Activated T-helper 1 cell treated with anti-CD3 and anti-CD28 coated beads, Interleukin-2, amount 50 U/mL, for 16 hours (primary cell): ENCODE measurements around the gene BCAN.
"Not testable (repeated sequence)": the region's sequence is repeated elsewhere in the genome, so short reads cannot be mapped to it uniquely, and the experiment has no call there.

Source experiments
- DNase-seq, 2 donors: peaks; one replicate each; pipeline ENCODE4 v3.0.0-alpha.2; 2020; ENCODE audit warnings: low read depth in 1 of 2, low spot score in 1 of 2

BCAN gene

DNA sequence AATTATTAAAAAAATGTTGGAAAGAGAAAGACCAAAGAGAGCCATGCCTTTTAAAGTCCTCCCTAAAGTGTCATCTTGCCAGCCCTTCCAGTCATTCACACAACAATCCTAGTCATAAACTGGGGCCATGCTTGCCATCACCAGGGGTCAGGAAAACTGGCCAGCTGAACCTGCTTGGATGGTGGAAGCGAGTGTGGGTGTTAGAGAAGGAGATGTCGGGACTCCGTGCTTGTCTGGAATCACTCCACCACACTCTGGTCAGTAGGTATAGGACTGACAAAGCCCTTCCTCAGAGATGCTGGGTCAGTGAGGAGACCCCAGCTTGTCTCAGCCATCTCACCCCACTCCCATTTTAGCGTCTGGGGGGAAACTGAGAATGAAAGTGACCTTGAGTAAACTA, 26.0 kb upstream of the BCAN start:
- no peak for DNase-seq

DNA sequence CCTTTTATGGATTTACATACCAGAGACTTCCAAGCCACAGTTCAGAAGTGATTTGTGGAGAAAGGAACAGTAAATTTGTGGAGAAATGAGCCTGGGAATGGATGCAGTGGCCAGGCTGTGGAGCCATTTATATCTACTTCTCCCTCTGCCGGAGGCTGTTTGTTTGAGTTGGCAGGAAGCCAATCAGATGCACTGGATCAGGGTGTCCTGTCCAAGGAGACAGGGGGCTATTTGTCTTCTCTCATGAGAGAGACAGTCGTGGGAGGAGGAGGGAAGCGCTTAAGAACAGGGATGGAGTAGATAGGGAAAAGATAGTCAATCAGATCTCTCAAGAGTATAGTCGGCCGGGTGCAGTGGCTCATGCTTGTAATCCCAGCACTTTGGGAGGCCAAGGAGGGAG, 25.5 kb upstream of the BCAN start:
- DNase-seq = no peak

GRCh38 chr1:156618853-156619581, 22.9 kb upstream of the BCAN start, which contains the start of gene HAPLN2:
Gene HAPLN2, plus strand, starts transcription at chr1:156619415. Its CDS starts 4,076 bp downstream, at chr1:156623491.
- DNase-seq = no peak

- DNase-seq = no peak
These were observed 22.3 kb upstream of the BCAN start for GRCh38 chr1:156619582-156619955.

- DNase-seq = no peak
These were observed 19.2 kb upstream of the BCAN start for GRCh38 chr1:156622581-156623297.

- no peak for DNase-seq
These were observed 17.7 kb upstream of the BCAN start for GRCh38 chr1:156623946-156624813.

DNA sequence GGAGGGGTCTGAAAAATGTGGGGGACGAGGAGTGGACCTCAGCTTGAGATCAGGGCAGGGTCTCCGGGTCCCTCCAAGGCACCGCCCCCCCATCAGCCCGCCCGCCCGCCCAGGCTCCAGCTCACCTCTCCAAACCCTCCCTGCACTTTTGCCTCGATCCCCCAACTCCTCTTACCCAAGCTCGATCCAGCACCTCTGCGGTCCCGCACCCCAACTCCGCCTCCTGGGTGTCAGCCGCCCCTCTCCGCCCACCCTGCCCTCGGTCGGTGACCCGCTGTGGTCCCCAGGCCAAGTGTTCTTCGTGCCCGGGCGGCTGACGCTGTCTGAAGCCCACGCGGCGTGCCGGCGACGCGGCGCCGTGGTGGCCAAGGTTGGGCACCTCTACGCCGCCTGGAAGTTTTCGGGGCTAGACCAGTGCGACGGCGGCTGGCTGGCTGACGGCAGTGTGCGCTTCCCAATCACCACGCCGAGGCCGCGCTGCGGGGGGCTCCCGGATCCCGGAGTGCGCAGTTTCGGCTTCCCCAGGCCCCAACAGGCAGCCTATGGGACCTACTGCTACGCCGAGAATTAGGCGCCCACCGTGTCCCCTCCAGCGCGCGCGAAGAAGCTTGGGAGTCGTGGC, 17.0 kb upstream of the BCAN start:
- no peak for DNase-seq

DNA sequence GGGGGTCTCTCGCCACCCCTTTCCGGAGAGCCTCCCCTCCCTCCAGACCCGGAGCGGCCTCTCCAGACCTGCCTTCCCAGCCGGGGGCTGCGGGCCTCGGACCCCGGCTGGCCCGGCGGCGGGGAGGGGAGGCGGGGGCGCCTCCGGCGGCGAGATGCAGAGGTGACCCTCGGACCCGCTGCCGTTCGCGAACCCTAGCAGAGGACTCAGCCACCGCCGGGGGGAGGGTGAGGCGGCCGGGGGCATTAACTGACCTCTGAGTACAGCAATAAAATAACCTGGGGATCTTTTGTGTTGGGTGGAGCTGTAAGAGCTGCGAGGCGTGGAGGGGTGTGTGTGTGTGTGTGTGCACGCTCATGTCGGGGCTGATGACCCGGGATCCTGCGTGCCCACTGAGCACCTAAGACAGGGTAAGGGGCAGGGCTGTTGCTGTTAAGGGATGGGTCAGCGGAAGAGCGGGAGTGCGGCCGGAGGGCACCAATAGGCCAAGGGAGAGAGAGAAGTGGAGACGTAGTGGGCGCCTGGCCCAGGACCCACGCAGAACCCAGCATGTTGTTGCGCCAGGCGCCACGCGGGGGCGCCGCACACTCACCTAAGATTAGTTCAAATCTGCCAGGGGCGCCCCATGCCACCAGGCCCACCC, 16.4 kb upstream of the BCAN start:
- peak; percentile 45 to 46 for DNase-seq

- no peak for DNase-seq
These were observed 15.9 kb upstream of the BCAN start for GRCh38 chr1:156626079-156626438.

DNA sequence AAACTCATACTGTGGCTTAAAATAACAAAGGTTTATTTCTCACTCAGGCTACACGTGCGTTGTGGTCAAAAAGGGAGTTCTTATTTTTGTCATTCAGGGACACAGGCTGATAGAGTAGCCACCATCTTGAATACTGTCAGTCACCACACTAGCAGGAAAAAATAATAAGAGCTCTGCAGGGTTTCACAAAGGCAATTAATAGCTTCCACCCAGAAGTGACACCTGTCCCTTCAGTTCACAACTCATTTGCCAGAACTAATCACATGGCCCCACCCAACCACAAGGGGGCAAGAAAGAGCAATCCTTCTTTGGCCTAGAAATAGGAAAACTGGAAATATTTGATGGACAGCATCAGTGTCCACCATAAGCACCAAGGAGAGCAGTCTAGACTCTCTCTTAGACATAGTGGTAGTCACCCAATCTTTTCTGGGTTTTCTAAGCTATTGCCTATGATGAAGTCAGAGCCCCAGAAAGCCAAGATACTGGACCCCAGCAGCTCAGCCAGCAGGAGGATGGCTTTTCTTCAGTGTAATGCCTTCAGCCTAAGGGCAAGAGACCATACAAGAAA, 14.5 kb upstream of the BCAN start:
- DNase-seq = no peak

DNA sequence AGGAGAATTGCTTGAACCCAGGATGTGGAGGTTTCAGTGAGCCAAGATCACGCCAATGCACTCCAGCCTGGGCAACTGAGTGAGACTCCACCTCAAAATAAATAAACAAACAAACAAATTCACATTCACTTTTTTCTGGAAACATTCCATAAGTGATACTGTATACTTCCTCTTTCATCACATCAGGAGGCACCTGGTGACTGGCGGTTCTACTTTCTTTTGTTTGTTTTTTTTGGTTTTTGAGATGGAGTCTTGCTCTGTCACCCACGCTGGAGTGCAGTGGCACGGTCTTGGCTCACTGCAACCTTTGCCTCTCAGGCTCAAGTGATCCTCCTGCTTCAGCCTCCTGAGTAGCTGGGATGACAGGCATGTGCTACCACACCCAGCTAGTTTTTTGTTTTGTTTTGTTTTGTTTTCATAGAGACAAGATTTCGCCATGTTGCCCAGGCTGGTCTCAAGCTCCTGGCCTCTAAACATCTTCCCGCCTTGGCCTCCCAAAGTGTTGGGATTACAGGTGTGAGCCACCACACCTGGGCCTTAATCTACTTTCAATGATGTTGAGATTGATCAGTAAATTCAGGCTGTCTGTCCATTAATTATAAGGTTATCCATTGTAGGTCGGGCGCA, 12.0 kb upstream of the BCAN start:
- DNase-seq = no peak

DNA sequence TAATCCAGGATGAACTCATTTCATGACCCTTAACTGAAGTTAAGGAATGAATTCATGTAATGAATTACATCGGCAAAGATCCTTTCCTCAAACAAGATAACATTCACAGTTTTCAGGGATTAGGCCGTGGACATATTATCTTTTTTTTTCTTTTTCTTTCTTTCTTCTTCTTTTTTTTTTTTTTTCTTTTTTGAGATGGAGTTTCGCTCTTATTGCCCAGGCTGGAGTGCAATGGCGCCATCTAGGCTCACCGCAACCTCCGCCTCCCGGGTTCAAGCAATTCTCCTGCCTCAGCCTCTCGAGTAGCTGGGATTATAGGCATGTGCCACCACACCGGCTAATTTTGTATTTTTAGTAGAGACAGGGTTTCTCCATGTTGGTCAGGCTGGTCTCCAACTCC, 10.8 kb upstream of the BCAN start:
- not testable (repeated sequence) for DNase-seq

DNA sequence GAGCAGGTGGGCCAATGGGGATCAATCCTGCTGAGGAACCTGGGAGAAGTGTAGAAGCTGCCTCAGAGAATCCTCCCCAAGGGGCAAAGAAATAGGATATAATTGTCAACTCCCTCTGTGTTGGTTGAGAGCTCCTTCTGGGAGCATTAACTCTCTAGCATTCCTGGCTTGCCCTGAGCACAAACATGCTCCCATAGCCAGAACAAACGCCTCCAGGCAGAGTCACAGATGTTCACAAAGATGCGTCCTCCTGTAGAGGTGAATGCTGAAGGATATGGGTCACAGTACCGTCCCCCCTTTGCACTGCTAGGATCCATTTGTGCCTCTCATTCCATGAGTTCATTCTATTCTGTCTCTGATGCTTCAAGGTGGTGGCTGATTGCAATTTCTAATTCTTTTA, 9.6 kb upstream of the BCAN start:
- no peak for DNase-seq

- no peak for DNase-seq
These were observed 3.5 kb upstream of the BCAN start for GRCh38 chr1:156638189-156638985.

DNA sequence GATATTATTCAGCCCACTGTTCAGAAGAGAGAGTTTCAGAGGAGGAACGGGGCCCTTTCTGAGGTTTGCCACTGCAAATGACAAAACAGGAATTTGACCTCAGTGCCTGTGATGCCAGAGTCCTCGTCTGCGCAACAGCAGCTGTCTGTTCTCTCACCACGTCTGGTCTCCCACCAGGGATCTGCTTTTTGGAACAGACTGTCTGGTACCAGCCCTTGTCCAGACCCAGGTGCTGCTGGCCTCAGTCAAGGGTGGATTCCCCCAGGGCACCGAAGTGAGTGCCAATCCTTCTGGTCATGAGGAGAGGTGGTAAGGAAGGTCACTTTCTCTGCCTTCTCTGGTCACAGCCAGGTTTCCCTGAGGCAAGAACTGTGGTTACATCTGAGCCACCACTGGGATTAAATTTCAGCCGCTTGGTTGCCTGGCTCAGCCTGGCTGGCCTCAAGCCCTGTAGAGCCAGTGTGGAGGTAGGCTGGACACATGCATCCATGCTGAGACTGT, 2.3 kb upstream of the BCAN start:
- DNase-seq = no peak

- no peak for DNase-seq
These were observed 843 bp upstream of the BCAN start for GRCh38 chr1:156640842-156641706.

DNA sequence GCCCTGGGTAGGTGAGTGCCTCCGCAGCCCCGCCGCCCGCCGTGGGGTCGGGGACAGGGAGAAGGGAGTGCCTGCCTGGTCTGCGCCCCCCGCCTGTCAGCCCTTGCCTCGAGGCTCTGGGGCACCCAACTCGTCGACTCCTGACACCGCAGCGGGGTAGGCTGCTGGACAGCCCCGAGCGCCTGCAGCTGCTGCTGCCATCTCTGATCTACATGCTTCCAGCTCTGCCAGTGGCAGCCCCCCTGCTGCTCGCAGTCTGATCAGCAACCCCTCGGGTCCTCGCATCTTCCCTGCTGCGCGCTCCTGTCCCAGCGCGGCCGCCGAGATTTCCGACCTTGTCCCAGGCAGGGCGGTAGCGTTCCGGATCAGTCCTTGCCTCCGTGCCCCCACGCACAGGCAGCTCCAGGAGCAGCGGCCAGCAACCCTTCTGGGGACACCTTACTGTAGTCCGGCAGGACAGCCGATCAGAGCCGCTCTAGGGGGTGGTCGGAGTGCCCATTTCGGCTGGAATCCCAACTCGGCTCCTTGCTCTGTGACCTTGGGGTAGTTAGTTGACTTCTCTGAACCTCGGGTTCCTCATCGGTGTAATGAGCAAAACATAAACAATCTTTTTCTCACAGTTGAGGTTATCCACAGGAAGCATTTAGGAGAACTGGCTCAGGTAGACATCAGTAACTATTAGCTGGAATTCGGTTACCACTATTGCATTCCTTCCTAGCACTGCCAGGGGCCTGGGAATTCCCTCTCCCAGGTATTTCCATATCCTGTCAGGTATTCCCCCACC, 540 bp downstream of the BCAN start:
- no peak for DNase-seq
